Osteocyte (in vitro differentiated cells): ENCODE data around the gene WDCP. TPM values are rescaled to one million over a fixed set of nuclear protein-coding genes. Genes with fewer than 3 reads are reported as not detected.

Experiments used
- DNase-seq: peaks from one replicate; pipeline ENCODE4 v3.0.0; 2021; ENCODE audit warnings: mixed read lengths; ENCODE audit not compliant: unreplicated experiment; ENCODE audit errors: extremely low spot score
- H3K27ac Mint-ChIP-seq: one replicate; pipeline ENCODE4 v1.8.0; 2021; ENCODE audit warnings: mild to moderate bottlenecking, mixed read lengths; ENCODE audit not compliant: unreplicated experiment
- H3K27me3 Mint-ChIP-seq: one replicate; pipeline ENCODE4 v1.8.0; 2021; ENCODE audit warnings: mixed read lengths; ENCODE audit not compliant: unreplicated experiment
- H3K36me3 Mint-ChIP-seq: one replicate; pipeline ENCODE4 v1.8.0; 2021; ENCODE audit warnings: mixed read lengths; ENCODE audit not compliant: unreplicated experiment
- H3K4me1 Mint-ChIP-seq: one replicate; pipeline ENCODE4 v1.8.0; 2021; ENCODE audit warnings: mixed read lengths; ENCODE audit not compliant: unreplicated experiment
- H3K4me3 Mint-ChIP-seq: one replicate; pipeline ENCODE4 v1.8.0; 2021; ENCODE audit warnings: mild to moderate bottlenecking, moderate library complexity, mixed read lengths; ENCODE audit not compliant: unreplicated experiment
- H3K9me3 Mint-ChIP-seq: one replicate; pipeline ENCODE4 v1.8.0; 2021; ENCODE audit warnings: mixed read lengths; ENCODE audit not compliant: unreplicated experiment
- CTCF ChIP-seq: fragments of 200-600 bp; sonication (generic); IDR thresholded peaks from 2 replicates; pipeline ENCODE4 v1.5.0; 2021; ENCODE audit warnings: antibody characterized with exemption, mild to moderate bottlenecking, moderate library complexity
- total RNA-seq: library from RNA; stranded (reverse); gene quantifications from 2 replicates; pipeline ENCODE4 v1.2.1, GENCODE V29; 2021

The WDCP gene
- total RNA-seq, 1 donor from 2014 or later, result 9.6 TPM

DNA sequence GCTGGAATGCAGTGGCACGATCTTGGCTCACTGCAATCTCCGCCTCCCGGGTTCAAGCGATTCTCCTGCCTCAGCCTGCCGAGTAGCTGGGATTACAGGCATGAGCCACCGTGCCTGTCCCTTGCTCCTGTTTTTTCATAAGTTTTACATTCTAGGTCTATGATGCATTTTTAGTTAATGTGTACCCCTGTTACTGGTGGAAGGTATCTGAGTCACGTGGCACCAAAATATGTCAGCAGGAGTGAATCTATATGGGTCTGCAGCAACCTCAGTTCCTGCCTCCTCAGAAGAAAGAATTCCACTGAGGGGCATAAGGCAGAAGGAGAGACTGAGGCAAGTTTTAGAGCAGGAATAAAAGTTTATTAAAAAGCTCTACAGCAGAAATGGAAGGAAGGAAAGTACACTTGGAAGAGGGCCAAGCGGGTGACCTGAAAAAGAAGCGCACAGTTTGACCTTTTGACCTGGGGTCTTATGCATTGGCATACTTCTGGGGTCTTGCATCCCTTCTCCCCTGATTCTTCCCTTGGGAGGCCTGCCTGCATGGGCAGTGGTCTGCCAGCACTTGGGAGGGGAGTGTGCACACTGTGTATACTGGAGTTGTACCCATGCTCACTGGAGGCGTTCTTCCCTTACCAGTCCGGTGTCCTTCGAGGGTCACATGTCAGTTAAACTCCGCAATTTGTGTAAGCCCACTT, 38.4 kb downstream of the WDCP start:
- Mint-ChIP-seq H3K27ac (no peak overlapping the region), H3K27me3 (no peaks in the 10 kb centered on the region), H3K36me3 (no peaks in the 10 kb centered on the region), H3K4me1 (peaks cover 9% of the 10 kb centered on the region), H3K4me3 (no peak overlapping the region), H3K9me3 (no peaks in the 10 kb centered on the region)
- TF ChIP-seq CTCF, result no peak
- DNase-seq, result no peak

- H3K27me3 Mint-ChIP-seq, result no peaks in the 10 kb centered on the region
- DNase-seq, result no peak
- no peaks in the 10 kb centered on the region for H3K9me3 Mint-ChIP-seq
- H3K4me3 Mint-ChIP-seq, result no peak overlapping the region
- H3K36me3 Mint-ChIP-seq, result no peaks in the 10 kb centered on the region
- no peak overlapping the region for H3K27ac Mint-ChIP-seq
- no peak for TF ChIP-seq CTCF
- peaks cover 9% of the 10 kb centered on the region for H3K4me1 Mint-ChIP-seq
Observed at GRCh38 chr2:24007693-24008092, 39.5 kb downstream of the WDCP start.

- Mint-ChIP-seq H3K36me3 (peaks cover 19% of the 10 kb centered on the region), H3K4me3 (no peak overlapping the region), H3K9me3 (no peaks in the 10 kb centered on the region), H3K4me1 (peaks cover 11% of the 10 kb centered on the region), H3K27me3 (no peaks in the 10 kb centered on the region), H3K27ac (no peak overlapping the region)
- no peak for DNase-seq
- TF ChIP-seq CTCF, result no peak
Observed at GRCh38 chr2:23994567-23994966, 52.6 kb downstream of the WDCP start.

GRCh38 chr2:23993736-23994269, 53.4 kb downstream of the WDCP start:
- Mint-ChIP-seq H3K9me3 (no peaks in the 10 kb centered on the region), H3K36me3 (peaks cover 18% of the 10 kb centered on the region), H3K4me1 (peaks cover 11% of the 10 kb centered on the region), H3K27ac (no peak overlapping the region), H3K4me3 (no peak overlapping the region), H3K27me3 (no peaks in the 10 kb centered on the region)
- no peak for TF ChIP-seq CTCF
- DNase-seq, result no peak

DNA sequence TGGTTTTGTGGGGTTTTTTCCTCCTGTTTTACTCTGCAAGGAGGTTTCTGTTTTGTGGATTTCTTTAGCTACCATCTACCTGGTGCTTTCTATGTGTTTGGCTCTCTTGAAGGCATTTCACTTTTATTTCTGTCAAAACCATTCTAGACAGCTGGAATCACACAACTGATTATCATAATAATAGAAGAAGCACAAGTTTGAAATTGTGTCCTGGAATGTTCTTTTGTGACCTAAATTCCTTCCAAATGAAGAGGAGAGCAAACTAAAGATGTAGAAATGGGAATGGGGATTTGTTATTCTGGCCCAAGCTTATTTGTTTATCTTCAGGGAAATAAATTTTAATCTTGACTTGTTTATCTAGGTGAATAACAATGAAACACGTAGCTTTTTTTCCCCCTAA, 54.3 kb downstream of the WDCP start:
- no peak for TF ChIP-seq CTCF
- Mint-ChIP-seq H3K36me3 (peaks cover 13% of the 10 kb centered on the region), H3K27ac (no peak overlapping the region), H3K9me3 (no peaks in the 10 kb centered on the region), H3K4me1 (peaks cover 11% of the 10 kb centered on the region), H3K27me3 (no peaks in the 10 kb centered on the region), H3K4me3 (no peak overlapping the region)
- no peak for DNase-seq
